Measurements from ENCODE around the gene CXXC5.
A peak's percentile ranks its signal among the peaks of the same experiment; 100 is the strongest.

CXXC5 gene

GRCh38 chr5:139638736-139639618, 9.2 kb upstream of the CXXC5 start:
- DNase-seq (ENCODE audit: low spot score) = no peak

- no peak for DNase-seq (ENCODE audit: low spot score)
Observed at GRCh38 chr5:139639619-139640380, 8.3 kb upstream of the CXXC5 start.

- no peak for DNase-seq (ENCODE audit: low spot score)
Observed at GRCh38 chr5:139640421-139641115, 7.6 kb upstream of the CXXC5 start.

- DNase-seq (ENCODE audit: low spot score) = no peak
Observed at GRCh38 chr5:139641116-139642080, 6.8 kb upstream of the CXXC5 start.

DNA sequence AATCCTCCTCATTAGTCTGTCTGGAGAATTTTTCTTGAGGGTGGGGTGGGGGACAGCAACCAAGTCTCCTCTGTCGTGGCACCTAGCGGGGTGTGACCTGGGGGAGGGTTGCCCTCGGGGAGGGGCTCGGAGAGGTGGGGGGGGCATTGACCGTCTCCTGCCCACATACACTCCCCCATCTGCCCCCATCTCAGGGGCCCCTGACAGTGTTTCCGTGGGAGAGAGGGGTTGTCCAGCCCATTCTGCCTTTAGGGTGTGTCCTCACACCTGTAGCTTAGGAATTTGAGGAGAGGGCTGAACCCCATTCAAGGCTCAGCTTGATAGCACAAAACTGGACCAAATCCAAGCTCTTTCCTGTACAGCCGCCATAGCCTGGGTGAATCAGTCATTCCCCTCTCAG, 5.9 kb upstream of the CXXC5 start:
- no peak for DNase-seq (ENCODE audit: low spot score)

DNA sequence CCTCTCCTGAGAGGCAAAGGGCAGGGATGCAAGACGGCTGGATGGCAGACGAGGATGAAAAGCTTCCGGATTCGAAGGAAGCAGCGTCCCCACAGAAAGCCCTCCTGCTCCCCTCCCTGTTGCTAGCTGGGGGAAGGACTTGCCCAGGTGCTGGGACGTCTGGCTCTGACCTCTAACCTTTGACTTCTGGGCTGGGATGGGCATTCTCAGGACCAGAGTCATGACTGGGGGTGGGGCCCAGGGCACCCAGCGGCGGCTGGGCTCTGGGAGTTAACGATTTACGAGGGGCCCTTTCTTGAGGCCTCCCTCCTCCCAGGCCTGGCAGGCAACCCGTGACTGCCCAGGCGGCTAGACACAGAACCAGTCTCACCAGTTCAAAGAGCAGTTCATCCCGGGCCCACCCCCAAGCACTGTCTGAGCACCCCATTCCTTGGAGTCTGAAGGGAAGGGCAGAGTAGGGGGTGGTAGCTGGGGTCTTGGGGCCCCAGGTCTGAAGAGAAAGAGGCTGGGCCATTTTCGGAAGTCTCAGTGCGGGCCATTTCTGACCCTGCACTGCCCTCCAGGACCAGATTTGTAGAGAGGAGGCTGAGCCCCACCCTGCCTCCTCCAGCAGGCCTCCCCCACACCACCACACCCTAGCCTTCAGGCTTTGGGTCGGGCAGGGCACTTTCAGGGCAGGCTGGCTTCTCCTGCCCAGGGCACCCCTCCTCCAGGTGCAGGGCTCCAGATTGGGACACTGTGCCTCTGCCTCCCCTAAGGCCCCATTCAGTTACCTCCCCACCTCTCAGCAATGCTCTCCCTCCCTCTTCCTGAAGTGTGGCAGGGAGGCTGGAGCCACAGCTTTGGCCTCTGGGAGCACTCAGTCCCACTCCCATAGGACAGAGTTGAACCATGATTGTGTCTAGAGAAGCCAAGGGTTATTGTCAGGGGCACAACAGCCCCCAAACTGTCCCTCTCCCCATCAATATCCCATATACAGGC, 5.0 kb upstream of the CXXC5 start:
- DNase-seq (ENCODE audit: low spot score) = peak; percentile 71

DNA sequence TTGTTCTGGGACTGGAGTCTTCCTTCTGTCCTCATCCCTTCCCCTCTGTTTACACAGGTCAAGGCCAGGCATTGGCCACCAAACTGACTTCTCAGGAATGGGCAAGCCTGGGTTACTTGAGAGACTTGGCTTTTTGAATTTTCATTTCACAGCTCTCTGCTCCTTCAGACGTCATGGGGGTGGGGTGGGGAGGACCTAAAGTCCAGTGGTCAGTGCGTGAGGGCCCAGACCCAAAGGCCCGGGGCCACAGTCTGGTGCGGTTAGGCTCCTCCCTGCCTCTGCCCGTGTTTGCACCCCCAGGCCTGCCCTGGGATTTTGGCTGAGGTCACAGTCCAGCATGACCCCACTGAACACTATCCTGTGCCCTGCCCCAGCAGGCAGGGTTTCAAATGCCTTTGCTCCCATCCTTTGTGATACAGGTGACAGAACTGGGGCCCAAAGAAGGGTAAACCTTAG, 4.1 kb upstream of the CXXC5 start:
- DNase-seq (ENCODE audit: low spot score) = no peak

DNA sequence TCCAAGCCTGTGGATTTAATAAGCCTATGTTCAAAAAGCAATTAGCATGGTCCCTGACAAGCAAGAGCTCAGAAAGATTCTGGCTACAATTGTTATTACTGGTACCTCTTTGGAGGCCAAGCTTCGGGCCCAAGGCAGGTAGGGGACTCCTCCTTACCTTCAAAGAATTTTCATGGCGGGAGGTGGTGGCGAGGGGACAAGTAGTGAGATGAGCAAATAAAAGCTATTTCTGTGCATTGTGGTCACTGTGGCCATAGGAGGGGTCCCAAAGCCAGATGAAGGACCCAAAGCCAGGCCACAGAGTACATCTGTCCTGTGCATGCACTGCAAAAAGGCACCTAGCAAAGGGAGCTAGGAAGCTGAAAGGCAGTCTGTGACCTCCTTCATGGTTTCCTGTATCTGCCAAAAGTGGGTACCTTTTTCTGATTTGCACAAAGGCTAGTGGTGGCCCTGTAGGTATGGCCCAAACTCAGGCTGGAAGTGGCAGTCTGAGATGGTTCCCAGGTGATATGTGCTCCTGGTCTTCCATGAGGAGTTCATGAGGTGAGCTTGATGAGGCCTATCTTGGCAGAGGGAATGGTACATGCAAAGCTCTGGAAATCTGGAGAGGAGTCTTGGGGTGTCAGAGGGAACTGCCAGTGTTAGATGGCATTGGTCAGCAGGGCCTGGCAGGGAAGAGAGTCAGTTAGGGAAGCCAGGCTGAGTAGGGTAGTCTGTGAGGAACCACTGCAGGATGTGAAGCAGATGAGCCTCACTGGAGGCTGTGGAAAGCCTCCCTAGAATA, 3.3 kb upstream of the CXXC5 start:
- no peak for DNase-seq (ENCODE audit: low spot score)

GRCh38 chr5:139645430-139645871, 2.7 kb upstream of the CXXC5 start:
- no peak for DNase-seq (ENCODE audit: low spot score)

- no peak for DNase-seq (ENCODE audit: low spot score)
Observed at GRCh38 chr5:139646111-139646510, 2.0 kb upstream of the CXXC5 start.

DNA sequence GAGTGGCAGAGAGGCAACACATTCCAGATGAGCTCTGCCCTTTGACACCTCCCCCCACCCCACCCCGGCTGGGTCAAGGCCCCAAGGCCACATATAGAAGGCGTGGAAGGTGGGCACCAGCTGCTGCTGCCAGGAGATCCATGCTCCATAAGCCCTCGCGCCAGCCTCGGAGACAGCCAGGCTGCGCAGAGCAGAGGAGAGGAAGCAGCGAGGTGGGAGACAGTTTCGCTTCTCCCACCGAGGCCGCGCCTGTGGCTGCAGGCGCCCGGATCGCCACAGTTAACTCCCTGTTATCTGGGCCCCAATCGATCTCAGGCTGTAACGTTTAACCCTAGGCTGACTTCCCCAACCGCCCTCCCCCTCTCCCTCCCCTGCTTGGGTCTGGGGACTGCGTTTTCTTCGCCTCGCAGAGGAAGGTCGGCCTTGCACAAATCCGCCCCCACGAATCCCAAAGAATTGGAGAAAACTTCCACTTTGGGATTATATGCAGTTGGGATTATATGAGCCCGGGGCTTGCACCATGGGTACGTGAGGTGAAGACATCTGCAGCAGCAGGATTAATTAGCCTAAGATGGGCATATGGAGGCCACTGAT, 1.1 kb upstream of the CXXC5 start:
- DNase-seq (ENCODE audit: low spot score) = no peak

GRCh38 chr5:139647506-139648204, 494 bp upstream of the CXXC5 start:
- DNase-seq (ENCODE audit: low spot score) = no peak

DNA sequence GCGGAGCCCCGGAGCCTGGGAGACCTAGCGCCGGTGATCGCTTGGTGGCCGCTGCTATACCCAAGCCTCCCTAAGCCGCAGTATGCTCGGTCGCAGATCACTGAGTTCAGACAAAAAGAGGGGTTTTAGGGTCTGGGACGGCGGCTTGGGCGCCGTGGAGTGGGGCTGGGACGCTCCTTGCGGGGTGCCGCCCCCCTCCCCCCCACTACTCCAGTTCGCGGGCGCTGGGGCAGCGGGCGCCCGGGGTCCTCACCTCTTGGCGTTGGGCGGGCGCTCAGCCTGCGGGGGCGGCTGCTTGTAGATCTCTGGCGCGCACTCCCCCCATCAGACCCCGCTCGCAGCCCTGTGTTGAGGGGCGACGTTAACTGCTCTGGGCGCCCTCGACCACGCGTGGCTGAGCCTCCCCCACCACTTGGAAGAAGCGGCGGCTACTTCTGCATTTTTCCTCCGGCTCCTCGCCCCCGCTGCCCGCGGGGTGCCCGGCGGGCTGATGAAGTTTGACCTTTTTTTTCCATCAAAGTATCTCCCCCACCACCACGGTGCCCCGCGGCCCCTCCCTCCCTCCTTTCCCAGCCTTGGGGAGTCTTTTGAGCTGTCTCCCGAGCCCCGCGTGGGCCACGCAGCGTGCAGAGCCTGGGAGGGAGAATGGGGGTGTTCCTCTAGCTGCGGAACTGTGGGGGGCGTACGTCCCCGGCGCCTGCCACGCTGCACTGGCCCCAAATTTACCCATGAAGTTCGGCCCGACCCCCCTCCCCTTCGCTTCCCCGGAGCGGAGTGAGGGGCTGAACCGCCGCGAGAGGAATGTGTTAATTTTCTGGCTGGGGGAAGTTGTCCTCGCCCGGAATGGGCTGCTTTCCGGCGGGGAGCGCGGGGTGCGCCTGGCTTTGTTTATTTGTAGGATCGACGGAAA, 1.2 kb downstream of the CXXC5 start:
- no peak for DNase-seq (ENCODE audit: low spot score)

- DNase-seq (ENCODE audit: low spot score) = no peak
Observed at GRCh38 chr5:139650031-139650688, 2.0 kb downstream of the CXXC5 start.

DNA sequence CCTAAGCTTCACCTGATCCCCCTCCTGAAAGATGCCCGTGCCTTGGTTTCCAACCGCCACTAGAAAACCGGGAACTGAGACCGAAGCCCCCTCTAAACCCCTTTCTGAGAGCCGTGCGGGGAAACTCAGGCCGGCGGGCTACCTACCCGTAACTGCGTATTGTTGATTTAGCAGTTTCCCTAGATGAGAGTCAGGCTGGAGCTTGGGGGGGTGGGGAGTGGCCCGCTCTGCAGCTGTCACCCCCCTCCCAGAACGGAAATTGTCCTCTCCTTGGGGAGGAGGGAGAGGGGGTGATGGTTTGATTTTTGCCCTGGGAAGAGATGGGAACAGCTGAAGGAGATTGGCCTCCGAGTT, 2.5 kb downstream of the CXXC5 start:
- DNase-seq (ENCODE audit: low spot score) = no peak

- no peak for DNase-seq (ENCODE audit: low spot score)
Observed at GRCh38 chr5:139651043-139651834, 3.1 kb downstream of the CXXC5 start.
